Suppressor macrophage treated with lipopolysaccharide for 4 hours (primary cell): Measurements from ENCODE around the gene POC1B.

ENCODE experiments used
- DNase-seq: peaks from one replicate; pipeline ENCODE4 v3.0.0-alpha.2; 2020

Gene POC1B

GRCh38 chr12:89525824-89526770 lies at the start of gene POC1B:
TSS of gene POC1B (minus strand) at chr12:89526047. CDS start at chr12:89525895, 152 bp downstream.
- peak; percentile 72 for DNase-seq

DNA sequence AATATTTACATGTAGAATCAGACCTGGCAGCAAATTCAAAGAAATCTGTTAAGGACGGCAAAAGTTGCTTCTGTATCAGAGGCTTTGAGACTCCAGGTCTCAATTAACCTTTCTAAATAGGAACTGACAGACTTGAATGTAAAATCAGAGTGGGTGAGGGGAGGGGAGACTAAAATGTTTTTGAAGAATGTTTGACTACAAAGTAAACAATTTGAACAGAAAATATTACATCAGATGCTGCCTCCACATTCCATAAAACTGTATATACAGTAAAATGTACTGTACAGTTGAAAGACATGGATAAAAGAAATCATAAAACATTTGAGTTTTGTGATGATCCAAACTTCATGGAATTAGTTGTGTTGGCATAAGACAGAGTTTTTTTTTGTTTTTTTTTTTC lies 49.5 kb upstream of the POC1B start:
- no peak for DNase-seq

- no peak for DNase-seq
Measured at GRCh38 chr12:89574736-89575208, 48.9 kb upstream of the POC1B start.

- DNase-seq: no peak
Measured at GRCh38 chr12:89573051-89573810, 47.4 kb upstream of the POC1B start.

DNA sequence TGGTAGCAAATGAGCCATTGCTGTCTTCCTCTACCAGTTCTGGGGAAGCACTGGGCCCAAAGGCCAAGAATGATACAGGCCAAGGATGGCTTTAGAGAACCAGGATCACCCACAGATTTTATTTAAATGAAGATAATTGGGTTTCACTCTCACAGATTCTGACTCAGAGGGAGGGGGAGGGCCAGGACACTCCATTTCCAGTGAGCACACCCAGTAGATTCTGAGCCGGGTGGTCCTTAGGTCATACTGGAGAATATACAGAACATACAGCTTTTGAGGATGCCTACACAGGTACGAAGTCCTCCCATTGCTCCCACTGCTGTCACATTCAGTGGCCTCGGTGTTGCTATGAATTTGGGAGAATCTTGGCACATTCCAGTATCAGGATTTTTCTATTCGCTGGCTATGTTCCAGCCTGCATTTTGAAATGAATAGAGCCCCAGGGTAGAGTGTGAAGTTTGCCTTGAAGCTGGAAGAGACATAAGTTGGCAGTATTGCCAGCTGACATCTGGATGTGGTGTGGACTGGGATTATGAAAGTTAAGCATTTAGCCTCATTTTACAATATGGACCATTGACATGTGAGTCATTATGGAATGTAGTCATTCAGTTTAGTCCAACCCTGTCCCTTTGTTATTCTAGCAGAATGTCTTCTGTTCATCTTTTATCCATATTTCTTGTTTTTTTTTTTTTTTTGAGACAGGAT lies 45.8 kb upstream of the POC1B start:
- no peak for DNase-seq

DNA sequence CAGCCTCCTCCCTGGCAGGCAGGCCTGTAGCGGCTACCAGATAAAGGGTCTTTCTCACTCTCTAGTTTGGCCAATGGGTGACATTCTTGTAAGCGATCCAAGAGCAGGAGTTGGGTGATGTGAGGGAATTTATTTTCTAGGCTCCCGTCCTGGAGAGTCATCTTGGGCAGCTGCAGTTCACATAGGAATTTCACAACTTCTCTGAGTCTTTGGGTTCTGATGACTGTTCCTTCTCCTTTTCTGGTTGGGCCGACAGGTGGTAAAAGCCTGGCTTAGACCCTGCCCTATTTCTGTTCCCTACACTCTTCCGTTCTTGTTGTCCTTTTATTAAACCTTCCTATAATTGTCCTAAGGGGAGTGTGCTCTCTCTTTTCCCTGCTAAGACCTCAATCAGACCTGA lies 42.6 kb upstream of the POC1B start:
- peak; percentile 3 for DNase-seq

DNA sequence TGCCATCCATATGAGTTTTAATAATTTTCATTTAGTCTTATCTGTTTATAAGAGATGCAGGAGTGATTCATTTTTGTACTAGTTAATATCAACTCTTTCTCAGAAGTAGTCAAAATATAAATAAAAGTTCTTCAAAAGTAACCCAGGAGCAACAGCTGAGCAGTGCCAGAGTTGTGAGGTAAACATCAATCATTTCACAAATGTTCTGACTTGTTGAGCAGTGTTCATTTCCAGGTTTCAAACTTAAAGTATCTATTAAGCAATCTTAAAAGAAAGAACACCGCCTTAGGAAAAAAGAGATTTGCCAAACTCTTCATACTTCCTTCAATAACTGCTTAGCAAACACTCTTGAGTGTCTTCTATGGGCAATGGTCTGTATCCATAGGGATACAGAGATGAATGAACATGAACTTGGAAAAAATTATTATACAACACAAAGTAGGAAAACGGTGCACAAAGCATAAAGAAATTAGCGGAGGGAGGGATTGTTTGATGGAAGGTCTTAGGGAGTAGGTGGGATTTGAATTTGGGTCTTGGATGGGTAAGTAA lies 41.9 kb upstream of the POC1B start:
- DNase-seq: no peak

DNA sequence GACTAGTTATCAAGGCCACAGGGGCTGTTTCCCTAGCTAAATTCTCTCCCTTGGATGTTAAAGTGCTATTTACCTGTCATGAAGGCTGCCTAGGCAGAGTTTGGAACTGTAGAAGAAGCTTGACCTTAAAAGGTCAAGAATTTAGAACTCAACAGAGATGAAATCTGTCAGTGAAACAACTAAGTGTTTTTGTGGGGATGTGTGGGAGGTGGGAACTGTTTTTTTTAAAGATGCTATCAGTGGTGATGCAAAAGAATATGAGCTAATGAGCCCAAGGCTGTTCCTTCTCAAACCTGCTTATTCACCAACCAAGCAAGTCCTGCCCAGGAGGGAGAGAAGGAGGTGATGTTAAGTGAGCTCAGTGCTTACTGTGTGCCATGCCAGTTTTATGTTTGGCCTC lies 40.8 kb upstream of the POC1B start:
- peak; percentile 41 for DNase-seq

DNA sequence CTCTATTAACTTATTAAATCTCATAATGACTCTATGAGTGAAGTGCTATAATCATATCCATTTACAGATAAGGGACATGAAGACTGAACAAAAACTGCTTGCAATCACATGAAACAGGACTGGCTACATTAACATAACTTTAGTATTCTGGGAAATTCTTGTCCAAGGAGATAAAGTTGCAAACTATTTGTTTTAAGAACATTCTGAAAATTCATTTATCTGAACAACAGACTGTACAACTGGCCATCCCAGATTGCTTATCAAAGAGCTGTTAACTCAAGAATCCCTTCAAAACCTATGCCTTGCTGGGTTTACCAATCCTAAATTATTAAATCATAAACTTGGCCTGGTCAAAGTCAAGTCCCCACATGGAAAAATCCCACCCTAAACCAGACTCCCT lies 39.2 kb upstream of the POC1B start:
- no peak for DNase-seq

DNA sequence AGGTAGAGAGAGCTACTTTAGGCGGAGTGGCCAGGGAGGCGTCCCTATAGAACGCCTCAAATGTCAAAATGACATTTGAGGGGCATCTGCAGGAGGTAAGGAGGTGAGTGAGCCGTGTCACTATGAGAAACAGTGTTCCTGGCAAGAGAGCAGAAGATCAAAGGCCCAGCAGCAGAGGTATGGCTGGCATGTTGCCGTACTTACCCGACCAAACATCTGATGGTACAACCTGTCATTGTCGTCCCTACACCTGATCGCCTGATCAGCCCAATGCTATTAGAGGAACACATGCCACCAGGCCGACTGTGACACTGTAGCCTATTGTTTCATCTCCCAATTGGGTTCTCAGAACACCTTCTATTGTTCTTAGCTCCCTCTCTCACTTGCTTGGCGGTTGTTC lies 33.9 kb upstream of the POC1B start:
- DNase-seq: no peak

GRCh38 chr12:89556976-89557375 lies 31.1 kb upstream of the POC1B start:
- DNase-seq: no peak

DNA sequence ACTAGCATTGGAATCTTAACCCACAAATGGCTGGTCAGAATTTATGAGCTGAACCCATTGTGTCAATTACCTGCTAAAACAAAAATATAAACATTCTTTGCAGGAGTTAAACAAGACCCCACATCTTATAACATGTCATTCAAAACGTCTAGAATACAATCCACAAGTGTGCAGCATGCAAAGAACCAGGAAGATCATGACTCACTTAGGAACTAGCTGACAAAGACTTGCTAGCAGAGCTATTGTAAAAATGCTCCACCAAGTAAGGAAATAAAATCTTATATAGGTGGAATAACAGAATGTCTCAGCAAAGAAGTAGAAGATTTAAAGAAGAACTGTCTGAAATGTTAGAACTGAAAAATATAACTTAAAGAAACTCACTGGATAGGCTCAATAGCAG lies 26.5 kb upstream of the POC1B start:
- DNase-seq: no peak

- no peak for DNase-seq
Measured at GRCh38 chr12:89551747-89552146, 25.9 kb upstream of the POC1B start.

GRCh38 chr12:89547101-89547500 lies 21.3 kb upstream of the POC1B start:
- DNase-seq: peak; percentile 11

DNA sequence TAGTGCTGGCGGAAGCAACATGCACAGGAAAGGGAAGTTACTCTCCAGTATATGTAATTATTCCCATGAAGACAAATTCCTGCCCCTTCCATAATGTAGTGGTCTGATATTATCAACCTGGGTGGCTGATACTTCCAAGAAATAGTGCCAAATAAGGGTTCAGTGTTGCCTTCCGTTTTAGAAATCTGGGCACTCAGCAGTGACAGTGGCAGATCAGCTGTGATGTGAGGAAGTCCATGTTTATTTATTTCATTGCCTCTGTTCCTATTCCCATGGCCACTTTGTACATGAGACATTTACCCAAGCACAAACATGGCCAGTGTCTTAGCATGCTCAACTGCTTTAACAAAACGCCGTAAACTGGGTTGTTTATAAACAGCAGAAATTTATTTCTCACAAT lies 20.3 kb upstream of the POC1B start:
- DNase-seq: no peak

DNA sequence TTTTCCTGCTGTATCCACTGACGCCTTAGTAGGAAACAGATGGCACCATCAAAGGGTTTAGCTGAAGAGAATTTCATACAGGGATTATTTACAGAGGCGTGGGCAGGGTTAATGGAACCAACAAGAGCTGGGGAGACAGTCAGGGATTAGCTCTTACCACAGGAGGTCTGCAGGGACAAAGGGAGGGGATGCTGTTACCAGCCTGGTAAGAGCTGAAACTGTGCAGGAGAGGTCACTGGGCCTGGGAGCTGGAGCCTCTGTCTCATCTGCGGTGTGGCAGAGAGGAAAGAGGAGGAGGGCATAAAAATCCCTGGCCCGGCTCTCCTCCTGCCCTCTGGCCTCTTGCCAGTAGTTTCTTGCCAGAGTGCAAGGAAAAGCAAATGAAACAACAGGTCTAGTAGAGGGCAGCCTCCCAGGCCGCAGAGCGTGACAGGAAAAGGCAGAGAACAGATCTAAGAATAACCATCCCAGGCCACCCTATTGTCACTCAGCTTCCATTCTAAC lies 18.9 kb upstream of the POC1B start:
- DNase-seq: no peak

GRCh38 chr12:89544022-89544421 lies 18.2 kb upstream of the POC1B start:
- DNase-seq: no peak

- DNase-seq: peak; percentile 80
Measured at GRCh38 chr12:89542912-89543592, 17.2 kb upstream of the POC1B start.

DNA sequence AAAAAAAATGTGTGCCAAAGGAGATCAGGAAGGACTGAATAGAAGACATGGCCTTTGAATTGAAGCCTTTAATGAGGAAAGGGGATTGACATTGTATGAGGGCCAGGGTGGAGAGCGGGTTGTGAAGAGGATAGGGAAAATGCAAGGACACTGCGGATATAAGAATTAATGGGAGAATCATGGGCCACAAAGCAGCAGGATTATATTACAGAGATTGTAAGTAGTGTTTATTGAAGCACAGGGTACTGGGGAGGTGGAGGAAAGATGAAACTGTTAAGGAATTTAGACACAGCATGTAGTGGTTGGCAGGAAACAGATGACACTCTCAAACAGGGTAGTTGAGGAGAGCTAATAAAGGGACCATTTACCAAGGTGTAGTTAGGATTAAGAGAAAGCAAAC lies 16.4 kb upstream of the POC1B start:
- no peak for DNase-seq

GRCh38 chr12:89540586-89540985 lies 14.7 kb upstream of the POC1B start:
- no peak for DNase-seq

GRCh38 chr12:89539426-89540223 lies 13.8 kb upstream of the POC1B start:
- no peak for DNase-seq
